GM12878 (cell line): ENCODE results near the gene MBD6. TPM values are rescaled to one million over a fixed set of nuclear protein-coding genes. Genes with fewer than 3 reads are reported as not detected.

Experiments
- ATAC-seq: fragments of 200-7000 bp; cut with Tn5 transposase; 3 replicates; pipeline ENCODE4 v1.9.1; 2020; ENCODE audit warnings: mild to moderate bottlenecking, moderate library complexity
- BruUV-seq: library from RNA; stranded (reverse); fragments of 400-500 nt; replicated peaks from 2 replicates; lab custom pipeline; 2021; lab: Mats Ljungman, UMichigan
- CTCF ChIA-PET: fragments of 300-600 bp; sonication (Branson Sonifier 250); formaldehyde crosslinking; extraction: SDS; loops from one replicate; lab custom pipeline; 2021; ENCODE audit warnings: inconsistent platforms; lab: Yijun Ruan, JAX
- POLR2A ChIA-PET: fragments of 350-600 bp; formaldehyde crosslinking; extraction: SDS; loops from one replicate; lab custom pipeline; 2021; ENCODE audit warnings: inconsistent platforms; lab: Charles Lee
- RAD21 ChIA-PET: fragments of 300-600 bp; sonication (Branson Sonifier 250); formaldehyde crosslinking; loops from one replicate; lab custom pipeline; 2023; ENCODE audit warnings: antibody characterized with exemption; ENCODE audit not compliant: unreplicated experiment; lab: Charles Lee
- SMC1A ChIA-PET: fragments of 300-600 bp; sonication (Branson Sonifier 250); formaldehyde crosslinking; loops from one replicate; lab custom pipeline; 2023; ENCODE audit not compliant: unreplicated experiment, uncharacterized antibody; lab: Charles Lee
- DNase-seq: peaks from one replicate; pipeline ENCODE4 v3.0.0-alpha.2; 2011; ENCODE audit warnings: low read depth, low spot score
- FAIRE-seq: peaks from 3 replicates; lab custom pipeline; 2011; peaks lifted over from hg19 to GRCh38; lab: Jason Lieb, UNC
- H2AFZ ChIP-seq: 2 replicates; pipeline ENCODE4 v1.6.0; 2011; ENCODE audit warnings: low read depth, low read length, control low read depth; ENCODE audit not compliant: control insufficient read depth
- H3K27ac ChIP-seq: 2 replicates; pipeline ENCODE4 v1.5.1; 2011; ENCODE audit warnings: control low read depth; ENCODE audit not compliant: control insufficient read depth, insufficient read depth
- H3K27me3 ChIP-seq, 2 experiments: replicated peaks in 1 of 2; 2 replicates each; pipeline versions ENCODE4 v1.6.0 to v1.6.1; 2011; ENCODE audit warnings: low read length in 1 of 2; ENCODE audit not compliant: control insufficient read depth in 2 of 2, insufficient read depth in 2 of 2
- H3K36me3 ChIP-seq, 2 experiments: 2 replicates each; pipeline ENCODE4 v1.5.1; 2011; ENCODE audit warnings: low read length in 1 of 2; ENCODE audit not compliant: control insufficient read depth in 2 of 2, insufficient read depth in 2 of 2
- H3K4me1 ChIP-seq: 2 replicates; pipeline ENCODE4 v1.6.1; 2011; ENCODE audit warnings: mild to moderate bottlenecking, low read length, moderate library complexity, mixed read lengths; ENCODE audit not compliant: control insufficient read depth, insufficient read depth
- H3K4me2 ChIP-seq: 2 replicates; pipeline ENCODE4 v1.6.0; 2011; ENCODE audit warnings: control low read depth; ENCODE audit not compliant: control insufficient read depth, insufficient read depth
- H3K4me3 ChIP-seq: fragments of 200-600 bp; sonication (generic); 2 replicates; pipeline ENCODE4 v1.5.1; 2016
- H3K79me2 ChIP-seq: 2 replicates; pipeline ENCODE4 v1.6.0; 2011; ENCODE audit warnings: low read length; ENCODE audit not compliant: control insufficient read depth, insufficient read depth
- H3K9ac ChIP-seq: 2 replicates; pipeline ENCODE4 v1.8.0; 2011; ENCODE audit warnings: low read length, control low read depth, mixed read lengths; ENCODE audit not compliant: control insufficient read depth, insufficient read depth
- H3K9me3 ChIP-seq: replicated peaks from 3 replicates; pipeline ENCODE4 v1.5.1; 2011; ENCODE audit warnings: mild to moderate bottlenecking, low read length; ENCODE audit not compliant: control insufficient read depth, insufficient read depth
- H4K20me1 ChIP-seq: 2 replicates; pipeline ENCODE4 v1.6.0; 2011; ENCODE audit not compliant: control insufficient read depth, insufficient read depth
- BRCA1 ChIP-seq: IDR thresholded peaks from 2 replicates; pipeline ENCODE4 v1.6.1; 2011; ENCODE audit warnings: low read depth, low read length, improper control_type of control experiment
- CEBPB ChIP-seq, 2 experiments: fragments of 150-350 bp in 1 of 2; IDR thresholded peaks; 2 replicates each; pipeline ENCODE4 v1.6.1; 2012 to 2014; ENCODE audit warnings: low read depth in 2 of 2, low read length in 2 of 2, borderline replicate concordance in 1 of 2, inconsistent platforms in 1 of 2
- DPF2 ChIP-seq: fragments of 450-650 bp; IDR thresholded peaks from 2 replicates; pipeline ENCODE4 v1.6.1; 2017; ENCODE audit warnings: mild to moderate bottlenecking
- HDAC6 ChIP-seq: fragments of 200-600 bp; sonication (generic); IDR thresholded peaks from one replicate; pipeline ENCODE4 v1.8.0; 2017; ENCODE audit warnings: antibody characterized with exemption; ENCODE audit not compliant: unreplicated experiment
- JUNB ChIP-seq: IDR thresholded peaks from 2 replicates; pipeline ENCODE4 v1.6.1; 2016; ENCODE audit warnings: antibody characterized with exemption, mild to moderate bottlenecking
- MEF2B ChIP-seq: fragments of 450-650 bp; IDR thresholded peaks from 2 replicates; pipeline ENCODE4 v1.6.1; 2018; ENCODE audit warnings: mild to moderate bottlenecking, moderate library complexity; ENCODE audit not compliant: partially characterized antibody, poor library complexity, severe bottlenecking
- MTA3 ChIP-seq: IDR thresholded peaks from 2 replicates; pipeline ENCODE4 v1.6.1; 2012; ENCODE audit warnings: low read length, inconsistent platforms, borderline replicate concordance
- MYC ChIP-seq: IDR thresholded peaks from 2 replicates; pipeline ENCODE4 v1.6.1; 2011; ENCODE audit warnings: mild to moderate bottlenecking, low read length, moderate library complexity, inconsistent platforms; ENCODE audit not compliant: insufficient read depth, insufficient replicate concordance, insufficient read length, severe bottlenecking
- NR2C1 ChIP-seq: fragments of 450-650 bp; IDR thresholded peaks from 2 replicates; pipeline ENCODE4 v1.6.1; 2017; ENCODE audit warnings: antibody characterized with exemption, mild to moderate bottlenecking, moderate library complexity
- NR2C2 ChIP-seq: IDR thresholded peaks from 2 replicates; pipeline ENCODE4 v1.6.1; 2011; ENCODE audit warnings: borderline replicate concordance, low read depth; ENCODE audit not compliant: control insufficient read depth, insufficient read length
- POU2F2 ChIP-seq: IDR thresholded peaks from 3 replicates; pipeline ENCODE4 v1.6.1; 2011; ENCODE audit warnings: low read depth, mild to moderate bottlenecking, low read length, borderline replicate concordance
- STAT1 ChIP-seq: fragments of 450-650 bp; conservative IDR thresholded peaks from 2 replicates; pipeline ENCODE4 v1.6.1; 2014; ENCODE audit warnings: antibody characterized with exemption, mild to moderate bottlenecking
- STAT3 ChIP-seq: IDR thresholded peaks from 2 replicates; pipeline ENCODE4 v1.6.1; 2011; ENCODE audit warnings: low read depth, low read length, improper control_type of control experiment
- WRNIP1 ChIP-seq: IDR thresholded peaks from 2 replicates; pipeline ENCODE4 v1.6.1; 2011; ENCODE audit warnings: low read depth, low read length, improper control_type of control experiment, borderline replicate concordance
- WGBS: methylation state at CpG from one replicate; pipeline ENCODE4 v1.1.6; 2016; ENCODE audit warnings: low lambda C conversion rate; ENCODE audit not compliant: insufficient replicate concordance, insufficient coverage; ENCODE audit errors: missing lambda C conversion rate; 5-methylcytosine and 5-hydroxymethylcytosine counted together
- in situ Hi-C: fragments of 300-500 bp; cut with MboI; formaldehyde crosslinking; loops from 9 replicates; pipeline ENCODE4 v1.14.3; 2018; ENCODE audit warnings: mixed read lengths
- intact Hi-C: fragments of 100-400 bp; cut with micrococcal nuclease; formaldehyde crosslinking; loops from one replicate; pipeline ENCODE4 v1.14.2; 2022; ENCODE audit not compliant: unreplicated experiment
- polyA plus RNA-seq, 11 experiments: library from polyadenylated mRNA; depleted of rRNA in 4 of 11; unstranded in 6 of 11; stranded (reverse) in 5 of 11; fragments of >200 nt; fragmentation: Nextera tagmentation in 4 of 11; fragmentation: Illumina TruSeq in 1 of 11; extraction: Ambion mirVana in 4 of 11; extraction: Trizol in 1 of 11; gene quantifications; 1 replicate in 1 of 11; 2 replicates in 10 of 11; pipeline versions ENCODE4 v1.2.1 to v1.2.3, GENCODE V29; 2011 to 2016; ENCODE audit warnings: inconsistent platforms in 2 of 11, missing spikeins in 2 of 11, low read depth in 1 of 11
- total RNA-seq, 4 experiments: library from RNA; depleted of rRNA in 3 of 4; stranded (reverse); fragments of >200 nt in 3 of 4; fragmentation: Illumina TruSeq in 1 of 4; extraction: Trizol in 1 of 4; gene quantifications; 2 replicates each; pipeline versions ENCODE4 v1.2.1 to v1.2.3, GENCODE V29; 2013 to 2021
- TF ChIP-seq, protein P1 (sequence below): fragments of 450-650 bp; IDR thresholded peaks from 2 replicates; pipeline ENCODE4 v1.6.1; 2017; ENCODE audit warnings: mild to moderate bottlenecking, moderate library complexity
- TF ChIP-seq, protein P2 (sequence below): fragments of 450-650 bp; IDR thresholded peaks from 2 replicates; pipeline ENCODE4 v1.6.1; 2017; ENCODE audit warnings: low read depth, mild to moderate bottlenecking, moderate library complexity
- TF ChIP-seq, protein P3 (sequence below): fragments of 450-650 bp; IDR thresholded peaks from 2 replicates; pipeline ENCODE4 v1.6.1; 2017; ENCODE audit warnings: borderline replicate concordance

The MBD6 gene
- total and polyA plus RNA-seq, 10 of the 15 experiments (the other 5 are each of a cell fraction or from before 2014, with no cell fraction given) = 1.5 to 52.7 (median 6.8) TPM

GRCh38 chr12:57515934-57516541 is 6.6 kb upstream of the MBD6 start:
- intact Hi-C loops (no loop called here), in situ Hi-C loops (no loop called here)
- Histone ChIP-seq H3K79me2 (peaks cover 27% of the 10 kb centered on the region), H3K4me3 (no peak overlapping the region), H3K9me3 (no peaks in the 10 kb centered on the region), H3K36me3 (peaks cover 33 to 45% of the 10 kb centered on the region in 2 experiments), H3K4me1 (peaks cover under 1% of the 10 kb centered on the region), H3K9ac (no peak overlapping the region), H4K20me1 (peaks cover 4% of the 10 kb centered on the region; the same call in 1 of the 2 replicates), H2AFZ (no peak overlapping the region), H3K27ac (no peak overlapping the region), H3K27me3 (no peaks in the 10 kb centered on the region), H3K4me2 (no peak overlapping the region)
- no peak for ATAC-seq
- ChIA-PET SMC1A (interaction anchor here (1.7 to 2.2 kb wide), 2 partner anchors 19 to 22 kb away, joined by 3 to 6 read pairs; no protein-coding TSS in a partner anchor), RAD21 (no interaction called here), CTCF (interaction anchor here (1.3 to 4.0 kb wide), 4 partner anchors 8 to 57 kb away, joined by 3 to 13 read pairs (median 4); no protein-coding TSS in a partner anchor), POLR2A (interaction anchor here (0.9 kb wide), 1 partner anchor 35 kb away, joined by 4 read pairs; no protein-coding TSS in a partner anchor)
- FAIRE-seq = no peak
- DNase-seq = no peak
- 92% methylated on average over 11 of the region's 11 CpGs for WGBS
- TSS peak; percentile 45 for BruUV-seq
- TF ChIP-seq JUNB (no peak), MTA3 (no peak), NR2C1 (no peak), POU2F2 (no peak), HDAC6 (no peak), DPF2 (no peak), MEF2B (no peak), NR2C2 (no peak), STAT3 (no peak), CEBPB (IDR thresholded peaks at IDR 0.05; ENCODE audit: borderline replicate concordance in 1 of 2, low read depth in 2 of 2, low read length in 2 of 2) (no peak), BRCA1 (no peak), WRNIP1 (no peak), STAT1 (no peak), MYC (no peak)
- TF ChIP-seq, protein P1, sequence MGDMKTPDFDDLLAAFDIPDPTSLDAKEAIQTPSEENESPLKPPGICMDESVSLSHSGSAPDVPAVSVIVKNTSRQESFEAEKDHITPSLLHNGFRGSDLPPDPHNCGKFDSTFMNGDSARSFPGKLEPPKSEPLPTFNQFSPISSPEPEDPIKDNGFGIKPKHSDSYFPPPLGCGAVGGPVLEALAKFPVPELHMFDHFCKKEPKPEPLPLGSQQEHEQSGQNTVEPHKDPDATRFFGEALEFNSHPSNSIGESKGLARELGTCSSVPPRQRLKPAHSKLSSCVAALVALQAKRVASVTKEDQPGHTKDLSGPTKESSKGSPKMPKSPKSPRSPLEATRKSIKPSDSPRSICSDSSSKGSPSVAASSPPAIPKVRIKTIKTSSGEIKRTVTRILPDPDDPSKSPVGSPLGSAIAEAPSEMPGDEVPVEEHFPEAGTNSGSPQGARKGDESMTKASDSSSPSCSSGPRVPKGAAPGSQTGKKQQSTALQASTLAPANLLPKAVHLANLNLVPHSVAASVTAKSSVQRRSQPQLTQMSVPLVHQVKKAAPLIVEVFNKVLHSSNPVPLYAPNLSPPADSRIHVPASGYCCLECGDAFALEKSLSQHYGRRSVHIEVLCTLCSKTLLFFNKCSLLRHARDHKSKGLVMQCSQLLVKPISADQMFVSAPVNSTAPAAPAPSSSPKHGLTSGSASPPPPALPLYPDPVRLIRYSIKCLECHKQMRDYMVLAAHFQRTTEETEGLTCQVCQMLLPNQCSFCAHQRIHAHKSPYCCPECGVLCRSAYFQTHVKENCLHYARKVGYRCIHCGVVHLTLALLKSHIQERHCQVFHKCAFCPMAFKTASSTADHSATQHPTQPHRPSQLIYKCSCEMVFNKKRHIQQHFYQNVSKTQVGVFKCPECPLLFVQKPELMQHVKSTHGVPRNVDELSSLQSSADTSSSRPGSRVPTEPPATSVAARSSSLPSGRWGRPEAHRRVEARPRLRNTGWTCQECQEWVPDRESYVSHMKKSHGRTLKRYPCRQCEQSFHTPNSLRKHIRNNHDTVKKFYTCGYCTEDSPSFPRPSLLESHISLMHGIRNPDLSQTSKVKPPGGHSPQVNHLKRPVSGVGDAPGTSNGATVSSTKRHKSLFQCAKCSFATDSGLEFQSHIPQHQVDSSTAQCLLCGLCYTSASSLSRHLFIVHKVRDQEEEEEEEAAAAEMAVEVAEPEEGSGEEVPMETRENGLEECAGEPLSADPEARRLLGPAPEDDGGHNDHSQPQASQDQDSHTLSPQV = no peak
- TF ChIP-seq, protein P2, sequence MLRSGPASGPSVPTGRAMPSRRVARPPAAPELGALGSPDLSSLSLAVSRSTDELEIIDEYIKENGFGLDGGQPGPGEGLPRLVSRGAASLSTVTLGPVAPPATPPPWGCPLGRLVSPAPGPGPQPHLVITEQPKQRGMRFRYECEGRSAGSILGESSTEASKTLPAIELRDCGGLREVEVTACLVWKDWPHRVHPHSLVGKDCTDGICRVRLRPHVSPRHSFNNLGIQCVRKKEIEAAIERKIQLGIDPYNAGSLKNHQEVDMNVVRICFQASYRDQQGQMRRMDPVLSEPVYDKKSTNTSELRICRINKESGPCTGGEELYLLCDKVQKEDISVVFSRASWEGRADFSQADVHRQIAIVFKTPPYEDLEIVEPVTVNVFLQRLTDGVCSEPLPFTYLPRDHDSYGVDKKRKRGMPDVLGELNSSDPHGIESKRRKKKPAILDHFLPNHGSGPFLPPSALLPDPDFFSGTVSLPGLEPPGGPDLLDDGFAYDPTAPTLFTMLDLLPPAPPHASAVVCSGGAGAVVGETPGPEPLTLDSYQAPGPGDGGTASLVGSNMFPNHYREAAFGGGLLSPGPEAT = no peak
- TF ChIP-seq, protein P3, sequence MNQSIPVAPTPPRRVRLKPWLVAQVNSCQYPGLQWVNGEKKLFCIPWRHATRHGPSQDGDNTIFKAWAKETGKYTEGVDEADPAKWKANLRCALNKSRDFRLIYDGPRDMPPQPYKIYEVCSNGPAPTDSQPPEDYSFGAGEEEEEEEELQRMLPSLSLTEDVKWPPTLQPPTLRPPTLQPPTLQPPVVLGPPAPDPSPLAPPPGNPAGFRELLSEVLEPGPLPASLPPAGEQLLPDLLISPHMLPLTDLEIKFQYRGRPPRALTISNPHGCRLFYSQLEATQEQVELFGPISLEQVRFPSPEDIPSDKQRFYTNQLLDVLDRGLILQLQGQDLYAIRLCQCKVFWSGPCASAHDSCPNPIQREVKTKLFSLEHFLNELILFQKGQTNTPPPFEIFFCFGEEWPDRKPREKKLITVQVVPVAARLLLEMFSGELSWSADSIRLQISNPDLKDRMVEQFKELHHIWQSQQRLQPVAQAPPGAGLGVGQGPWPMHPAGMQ = no peak
